Osteoblast (primary cell): ENCODE data around the gene INSIG1. TPM values are rescaled to one million over a fixed set of nuclear protein-coding genes. Genes with fewer than 3 reads are reported as not detected.

Source experiments
- DNase-seq: peaks from one replicate; pipeline ENCODE4 v3.0.0; 2011; ENCODE audit warnings: low spot score, mixed read lengths; ENCODE audit not compliant: insufficient read length; ENCODE audit errors: missing footprints
- H2AFZ ChIP-seq: 2 replicates; pipeline ENCODE4 v1.6.0; 2011; ENCODE audit warnings: mild to moderate bottlenecking, low read length
- H3K27ac ChIP-seq: 2 replicates; pipeline ENCODE4 v1.5.1; 2011; ENCODE audit warnings: mild to moderate bottlenecking, low read depth, low read length, moderate library complexity
- H3K27me3 ChIP-seq: 2 replicates; pipeline ENCODE4 v1.6.0; 2012; ENCODE audit warnings: mild to moderate bottlenecking, control low read depth, inconsistent platforms, low read length, moderate library complexity; ENCODE audit not compliant: insufficient read depth
- H3K36me3 ChIP-seq: 2 replicates; pipeline ENCODE4 v1.5.1; 2011; ENCODE audit warnings: mild to moderate bottlenecking, low read length, control low read depth, moderate library complexity; ENCODE audit not compliant: insufficient read depth
- H3K4me1 ChIP-seq: 2 replicates; pipeline ENCODE4 v1.5.1; 2011; ENCODE audit warnings: mild to moderate bottlenecking, low read length, control low read depth, moderate library complexity; ENCODE audit not compliant: insufficient read depth
- H3K4me2 ChIP-seq: 2 replicates; pipeline ENCODE4 v1.6.0; 2011; ENCODE audit warnings: mild to moderate bottlenecking, low read length; ENCODE audit not compliant: insufficient read depth
- H3K4me3 ChIP-seq: fragments of 200-600 bp; sonication (generic); 3 replicates; pipeline ENCODE4 v1.5.1; 2012; ENCODE audit warnings: mild to moderate bottlenecking, low read length, inconsistent platforms; ENCODE audit not compliant: insufficient read depth
- H3K79me2 ChIP-seq: 2 replicates; pipeline ENCODE4 v1.6.0; 2012; ENCODE audit warnings: mild to moderate bottlenecking, low read length, control low read depth, inconsistent platforms; ENCODE audit not compliant: insufficient read depth
- H3K9me3 ChIP-seq: 2 replicates; pipeline ENCODE4 v1.5.1; 2011; ENCODE audit warnings: low read depth, low read length, control low read depth
- H4K20me1 ChIP-seq: 2 replicates; pipeline ENCODE4 v1.6.0; 2012; ENCODE audit warnings: mild to moderate bottlenecking, low read length, control low read depth; ENCODE audit not compliant: insufficient read depth
- total RNA-seq: library from RNA; depleted of rRNA; stranded (reverse); fragments of >200 nt; gene quantifications from 2 replicates; pipeline ENCODE4 v1.2.3, GENCODE V29; 2012
- TF ChIP-seq, protein P1 (sequence below): IDR thresholded peaks from 2 replicates; pipeline ENCODE4 v1.5.1; 2011; ENCODE audit warnings: mild to moderate bottlenecking, low read depth, low read length, moderate library complexity; ENCODE audit errors: extremely low read depth

INSIG1 gene
- total RNA-seq, 1 donor, result 835 TPM

DNA sequence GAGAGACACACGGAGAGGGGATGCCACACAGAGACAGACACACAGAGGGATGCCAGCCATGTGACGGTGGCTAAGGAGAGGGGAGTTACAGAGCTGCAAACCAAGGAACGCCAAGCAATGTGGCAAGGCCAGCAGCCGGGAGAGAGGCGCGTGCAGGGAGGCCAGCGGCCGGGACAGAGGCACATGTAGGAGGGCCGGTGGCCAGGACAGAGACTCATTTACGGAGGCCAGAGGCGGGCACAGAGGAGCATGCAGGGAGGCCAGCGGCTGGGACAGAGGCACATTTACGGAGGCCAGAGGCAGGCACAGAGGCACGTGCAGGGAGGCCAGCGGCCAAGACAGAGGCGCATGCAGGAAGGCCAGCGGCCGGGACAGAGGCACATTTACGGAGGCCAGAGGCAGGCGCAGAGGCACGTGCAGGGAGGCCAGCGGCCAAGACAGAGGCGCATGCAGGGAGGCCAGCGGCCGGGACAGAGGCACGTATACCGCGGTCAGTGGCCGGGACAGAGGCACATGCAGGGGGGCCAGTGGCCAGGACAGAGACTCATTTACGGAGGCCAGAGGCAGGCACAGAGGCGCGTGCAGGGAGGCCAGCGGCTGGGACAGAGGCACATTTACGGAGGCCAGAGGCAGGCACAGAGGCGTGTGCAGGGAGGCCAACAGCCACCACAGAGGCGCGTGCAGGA lies 40.4 kb downstream of the INSIG1 start:
- TF ChIP-seq, protein P1, sequence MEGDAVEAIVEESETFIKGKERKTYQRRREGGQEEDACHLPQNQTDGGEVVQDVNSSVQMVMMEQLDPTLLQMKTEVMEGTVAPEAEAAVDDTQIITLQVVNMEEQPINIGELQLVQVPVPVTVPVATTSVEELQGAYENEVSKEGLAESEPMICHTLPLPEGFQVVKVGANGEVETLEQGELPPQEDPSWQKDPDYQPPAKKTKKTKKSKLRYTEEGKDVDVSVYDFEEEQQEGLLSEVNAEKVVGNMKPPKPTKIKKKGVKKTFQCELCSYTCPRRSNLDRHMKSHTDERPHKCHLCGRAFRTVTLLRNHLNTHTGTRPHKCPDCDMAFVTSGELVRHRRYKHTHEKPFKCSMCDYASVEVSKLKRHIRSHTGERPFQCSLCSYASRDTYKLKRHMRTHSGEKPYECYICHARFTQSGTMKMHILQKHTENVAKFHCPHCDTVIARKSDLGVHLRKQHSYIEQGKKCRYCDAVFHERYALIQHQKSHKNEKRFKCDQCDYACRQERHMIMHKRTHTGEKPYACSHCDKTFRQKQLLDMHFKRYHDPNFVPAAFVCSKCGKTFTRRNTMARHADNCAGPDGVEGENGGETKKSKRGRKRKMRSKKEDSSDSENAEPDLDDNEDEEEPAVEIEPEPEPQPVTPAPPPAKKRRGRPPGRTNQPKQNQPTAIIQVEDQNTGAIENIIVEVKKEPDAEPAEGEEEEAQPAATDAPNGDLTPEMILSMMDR, result no peak
- Histone ChIP-seq H3K4me3 (no peak overlapping the region), H4K20me1 (no peaks in the 10 kb centered on the region), H3K27me3 (peaks cover 27% of the 10 kb centered on the region), H2AFZ (no peak overlapping the region), H3K36me3 (no peaks in the 10 kb centered on the region), H3K79me2 (no peaks in the 10 kb centered on the region), H3K27ac (no peak overlapping the region), H3K9me3 (no peaks in the 10 kb centered on the region), H3K4me2 (no peak overlapping the region), H3K4me1 (no peaks in the 10 kb centered on the region)
- DNase-seq, result no peak

DNA sequence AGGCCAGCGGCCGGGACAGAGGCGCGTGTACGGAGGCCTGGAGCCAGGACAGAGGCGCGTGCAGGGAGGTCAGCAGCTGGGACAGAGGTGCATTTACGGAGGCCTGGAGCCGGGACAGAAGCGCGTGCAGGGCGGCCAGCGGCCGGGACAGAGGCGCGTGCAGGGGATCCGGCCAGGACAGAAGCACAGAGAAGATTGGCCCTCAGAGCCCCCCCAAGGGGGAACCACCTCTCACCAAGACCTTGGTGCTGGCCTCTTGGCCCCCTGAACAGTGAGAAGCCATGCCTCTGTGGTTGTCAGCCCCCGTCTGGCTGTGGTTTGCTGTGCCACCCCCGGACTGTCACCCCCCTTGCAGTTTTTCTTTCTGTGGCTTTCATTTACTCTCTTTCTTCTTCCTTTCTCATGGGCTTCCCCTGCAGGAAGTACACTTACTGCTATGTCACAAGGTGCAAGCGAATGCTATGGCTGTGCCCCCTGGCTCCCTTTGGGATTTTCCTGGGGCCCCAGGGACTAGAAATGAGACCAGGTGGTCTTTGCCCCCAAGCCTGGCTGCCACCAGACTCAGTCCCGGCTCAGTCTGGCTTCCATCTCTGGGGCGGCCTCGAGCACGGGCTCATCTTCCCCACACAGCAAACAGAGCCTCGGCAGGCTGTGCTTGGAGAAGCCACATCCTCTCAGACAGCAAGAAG lies 41.1 kb downstream of the INSIG1 start:
- no peaks in the 10 kb centered on the region for H3K36me3 ChIP-seq
- no peaks in the 10 kb centered on the region for H3K4me1 ChIP-seq
- DNase-seq, result peak; percentile 70
- H3K4me2 ChIP-seq, result no peak overlapping the region
- TF ChIP-seq, protein P1, result no peak
- H4K20me1 ChIP-seq, result no peaks in the 10 kb centered on the region
- H3K9me3 ChIP-seq, result no peaks in the 10 kb centered on the region
- H2AFZ ChIP-seq, result no peak overlapping the region
- no peak overlapping the region for H3K27ac ChIP-seq
- peaks cover 26% of the 10 kb centered on the region for H3K27me3 ChIP-seq
- H3K79me2 ChIP-seq, result no peaks in the 10 kb centered on the region
- no peak overlapping the region for H3K4me3 ChIP-seq

GRCh38 chr7:155339474-155339873 lies 41.8 kb downstream of the INSIG1 start:
- H3K4me1 ChIP-seq, result no peaks in the 10 kb centered on the region
- TF ChIP-seq, protein P1, result no peak
- peaks cover 22% of the 10 kb centered on the region for H3K27me3 ChIP-seq
- H3K79me2 ChIP-seq, result no peaks in the 10 kb centered on the region
- H2AFZ ChIP-seq, result no peak overlapping the region
- no peak for DNase-seq
- H3K9me3 ChIP-seq, result no peaks in the 10 kb centered on the region
- no peaks in the 10 kb centered on the region for H3K36me3 ChIP-seq
- H3K4me2 ChIP-seq, result no peak overlapping the region
- no peak overlapping the region for H3K27ac ChIP-seq
- H3K4me3 ChIP-seq, result no peak overlapping the region
- no peaks in the 10 kb centered on the region for H4K20me1 ChIP-seq

- Histone ChIP-seq H3K4me2 (no peak overlapping the region), H3K27ac (no peak overlapping the region), H3K27me3 (peaks cover 22% of the 10 kb centered on the region), H4K20me1 (no peaks in the 10 kb centered on the region), H3K4me1 (no peaks in the 10 kb centered on the region), H2AFZ (no peak overlapping the region), H3K9me3 (no peaks in the 10 kb centered on the region), H3K4me3 (no peak overlapping the region), H3K79me2 (no peaks in the 10 kb centered on the region), H3K36me3 (no peaks in the 10 kb centered on the region)
- TF ChIP-seq, protein P1, result no peak
- DNase-seq, result peak; percentile 57
These were observed 42.4 kb downstream of the INSIG1 start for GRCh38 chr7:155340071-155340531.
